Ovary (tissue), 3 donors: ENCODE data around the gene GTPBP3.

ENCODE experiments used
- CTCF ChIP-seq, 3 donors: fragments of 450-650 bp in 2 of 3; fragments of 200-600 bp in 1 of 3; IDR thresholded peaks; one replicate each; pipeline versions ENCODE4 v1.5.1 to v1.8.0; 2016 to 2022; ENCODE audit warnings: antibody characterized with exemption in 3 of 3, mild to moderate bottlenecking in 1 of 3
- EP300 ChIP-seq: sonication (generic); formaldehyde crosslinking; IDR thresholded peaks from one replicate; pipeline ENCODE4 v1.6.1; 2017; ENCODE audit warnings: antibody characterized with exemption
- POLR2A ChIP-seq: fragments of 450-650 bp; IDR thresholded peaks from one replicate; pipeline ENCODE4 v1.6.1; 2017; ENCODE audit warnings: antibody characterized with exemption, mild to moderate bottlenecking, moderate library complexity
- donor health status: DM: no; HTN: no; CAD: no.

GRCh38 chr19:17323300-17323963 lies 13.9 kb upstream of the GTPBP3 start:
- no peak for TF ChIP-seq CTCF (IDR thresholded peaks at IDR 0.05)
- TF ChIP-seq POLR2A = no peak
- no peak for TF ChIP-seq EP300
